Kidney (tissue), 14 donors: ENCODE results near the gene ABCC11. TPM values are rescaled to one million over a fixed set of nuclear protein-coding genes. Genes with fewer than 3 reads are reported as not detected.
A peak's percentile ranks its signal among the peaks of the same experiment; 100 is the strongest.

ENCODE experiments used
- DNase-seq, 5 donors: peaks; one replicate each; pipeline ENCODE4 v3.0.0-alpha.2; 2013 to 2020
- FAIRE-seq: peaks from 2 replicates; lab custom pipeline; 2012; peaks lifted over from hg19 to GRCh38; lab: Jason Lieb, UNC
- H3K27ac ChIP-seq, 2 donors: one replicate each; pipeline ENCODE4 v1.7.0; 2013; ENCODE audit warnings: low read depth in 2 of 2, low read length in 2 of 2, inconsistent platforms in 1 of 2
- H3K27me3 ChIP-seq: one replicate; pipeline ENCODE4 v1.7.1; 2013; ENCODE audit warnings: low read length, inconsistent platforms; ENCODE audit not compliant: control insufficient read depth, insufficient read depth
- H3K36me3 ChIP-seq, 3 donors: one replicate each; pipeline versions ENCODE4 v1.7.0 to v1.7.1; 2013; ENCODE audit warnings: low read length in 3 of 3, control low read depth in 1 of 3, inconsistent platforms in 1 of 3; ENCODE audit not compliant: insufficient read depth in 3 of 3, control insufficient read depth in 2 of 3
- H3K4me1 ChIP-seq, 3 donors: one replicate each; pipeline versions ENCODE4 v1.7.0 to v1.7.1; 2013; ENCODE audit warnings: low read length in 3 of 3, inconsistent platforms in 1 of 3, low read depth in 1 of 3; ENCODE audit not compliant: control insufficient read depth in 2 of 3, insufficient read depth in 2 of 3
- H3K4me3 ChIP-seq, 3 donors: one replicate each; pipeline versions ENCODE4 v1.7.0 to v1.8.1; 2013; ENCODE audit warnings: low read length in 3 of 3, control low read depth in 1 of 3, inconsistent platforms in 1 of 3
- H3K9ac ChIP-seq, 3 donors: one replicate each; pipeline versions ENCODE4 v1.7.0 to v1.7.1; 2013; ENCODE audit warnings: low read length in 3 of 3, control low read depth in 1 of 3, inconsistent platforms in 1 of 3
- H3K9me3 ChIP-seq, 3 donors: one replicate each; pipeline versions ENCODE4 v1.7.0 to v1.7.1; 2013; ENCODE audit warnings: low read length in 3 of 3, control low read depth in 1 of 3, inconsistent platforms in 1 of 3; ENCODE audit not compliant: control insufficient read depth in 2 of 3, insufficient read depth in 1 of 3
- intact Hi-C: fragments of 100-400 bp; cut with DNase I; formaldehyde crosslinking; loops from one replicate; pipeline ENCODE4 v1.11.1; 2022
- polyA plus RNA-seq: library from polyadenylated mRNA; stranded (reverse); fragments of 350-450 nt; fragmentation: Illumina TruSeq; extraction: RNeasy Lipid Tissue Mini Kit (QIAGEN cat#74804); gene quantifications from one replicate; pipeline ENCODE4 v1.2.3, GENCODE V29; 2014; ENCODE audit warnings: low read depth, low replicate concordance; ENCODE audit not compliant: insufficient read depth
- total RNA-seq: library from RNA; stranded (reverse); fragmentation: NEBNext Ultra II Directional; extraction: Animal tissue kit (Norgen Biotek cat#: 25700); gene quantifications from one replicate; pipeline ENCODE4 v1.2.1, GENCODE V29; 2021
- TF ChIP-seq, protein P1 (sequence below): IDR thresholded peaks from 3 replicates; pipeline ENCODE4 v1.5.1; 2012; ENCODE audit warnings: mild to moderate bottlenecking, moderate library complexity, borderline replicate concordance; ENCODE audit not compliant: insufficient read depth; ENCODE audit errors: extremely low read depth
- donor health status: control.
- donor health status: control.
- donor health status: control.
- donor health status: control.
- donor health status: control.
- donor health status: DM: yes; HTN: yes; CAD: no.
- donor health status: Normal renal cell carcinoma (clear cell type).

ABCC11 gene
- total and polyA plus RNA-seq, 2 donors from 2014 or later, result 0.09 TPM; not detected in 1

DNA sequence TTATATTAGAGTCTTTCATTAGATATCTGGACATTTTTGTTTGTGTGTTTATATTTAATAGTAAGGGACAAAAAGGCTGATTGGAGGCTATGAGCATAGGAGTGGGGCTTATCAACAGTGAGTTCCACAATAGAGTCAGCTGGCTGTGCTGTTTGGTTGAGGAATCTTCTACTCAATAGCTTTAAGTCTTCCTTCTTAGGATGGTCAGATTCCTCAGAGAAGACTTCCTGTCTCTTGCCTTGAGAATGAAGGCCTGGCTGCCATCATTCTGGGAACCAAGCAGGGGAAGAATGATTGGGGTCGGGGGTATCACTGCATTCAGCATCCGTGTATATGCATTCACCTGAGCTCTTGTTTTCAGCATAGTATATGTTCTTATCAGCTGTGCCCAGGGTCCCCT is 31.9 kb upstream of the ABCC11 start:
- Histone ChIP-seq H3K4me3 (no peak overlapping the region), H3K9ac (no peak overlapping the region), H3K27ac (no peak overlapping the region), H3K9me3 (no peaks in the 10 kb centered on the region), H3K27me3 (no peaks in the 10 kb centered on the region), H3K36me3 (peaks cover 4 to 5% (median 4%) of the 10 kb centered on the region in 3 donors), H3K4me1 (no peaks in the 10 kb centered on the region)
- FAIRE-seq (no peak), DNase-seq (no peak)
- intact Hi-C loops, result no loop called here
- TF ChIP-seq, protein P1, sequence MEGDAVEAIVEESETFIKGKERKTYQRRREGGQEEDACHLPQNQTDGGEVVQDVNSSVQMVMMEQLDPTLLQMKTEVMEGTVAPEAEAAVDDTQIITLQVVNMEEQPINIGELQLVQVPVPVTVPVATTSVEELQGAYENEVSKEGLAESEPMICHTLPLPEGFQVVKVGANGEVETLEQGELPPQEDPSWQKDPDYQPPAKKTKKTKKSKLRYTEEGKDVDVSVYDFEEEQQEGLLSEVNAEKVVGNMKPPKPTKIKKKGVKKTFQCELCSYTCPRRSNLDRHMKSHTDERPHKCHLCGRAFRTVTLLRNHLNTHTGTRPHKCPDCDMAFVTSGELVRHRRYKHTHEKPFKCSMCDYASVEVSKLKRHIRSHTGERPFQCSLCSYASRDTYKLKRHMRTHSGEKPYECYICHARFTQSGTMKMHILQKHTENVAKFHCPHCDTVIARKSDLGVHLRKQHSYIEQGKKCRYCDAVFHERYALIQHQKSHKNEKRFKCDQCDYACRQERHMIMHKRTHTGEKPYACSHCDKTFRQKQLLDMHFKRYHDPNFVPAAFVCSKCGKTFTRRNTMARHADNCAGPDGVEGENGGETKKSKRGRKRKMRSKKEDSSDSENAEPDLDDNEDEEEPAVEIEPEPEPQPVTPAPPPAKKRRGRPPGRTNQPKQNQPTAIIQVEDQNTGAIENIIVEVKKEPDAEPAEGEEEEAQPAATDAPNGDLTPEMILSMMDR, result no peak

DNA sequence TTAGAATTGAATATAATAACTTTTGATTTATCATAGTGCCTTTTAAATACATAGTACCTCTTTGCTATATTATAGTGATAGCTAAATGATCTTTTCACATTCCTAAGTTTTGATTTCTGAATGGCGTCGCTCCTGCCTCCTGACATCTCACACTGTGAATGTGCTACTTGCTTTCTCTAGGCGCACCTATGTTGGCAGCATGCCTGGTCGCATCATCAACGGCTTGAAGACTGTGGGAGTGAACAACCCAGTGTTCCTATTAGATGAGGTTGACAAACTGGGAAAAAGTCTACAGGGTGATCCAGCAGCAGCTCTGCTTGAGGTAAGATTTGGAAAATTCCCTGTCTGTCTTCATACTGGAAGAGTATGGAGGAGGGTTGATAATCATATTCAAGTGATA is 29.8 kb upstream of the ABCC11 start:
- FAIRE-seq (no peak), DNase-seq (peak in 1 of 5 donors; percentile 48)
- intact Hi-C loops, result no loop called here
- H3K9me3 ChIP-seq, result no peaks in the 10 kb centered on the region
- H3K4me1 ChIP-seq, result no peaks in the 10 kb centered on the region
- no peaks in the 10 kb centered on the region for H3K27me3 ChIP-seq
- peaks cover 4 to 5% (median 4%) of the 10 kb centered on the region in 3 donors for H3K36me3 ChIP-seq
- no peak overlapping the region for H3K9ac ChIP-seq
- no peak overlapping the region for H3K4me3 ChIP-seq
- no peak overlapping the region for H3K27ac ChIP-seq
- TF ChIP-seq, protein P1, result no peak

DNA sequence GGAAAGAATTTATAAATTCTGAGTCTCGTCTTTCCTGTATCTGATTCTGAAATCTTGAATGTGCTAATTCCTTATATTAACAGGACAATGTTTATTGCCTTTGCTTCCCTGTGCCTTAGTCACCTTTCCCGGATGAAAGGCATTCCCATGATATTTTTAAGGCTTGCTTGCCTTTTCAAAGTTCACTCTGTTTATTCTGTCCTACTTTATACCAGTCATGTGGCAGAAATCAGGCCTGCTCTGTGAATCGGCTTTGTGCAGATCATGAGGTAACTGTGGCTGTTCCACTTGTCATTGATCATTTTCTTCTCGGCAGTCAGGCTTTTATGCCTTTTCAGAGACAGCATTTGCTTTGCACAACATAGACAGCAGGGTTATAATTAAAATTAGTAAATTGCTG is 28.8 kb upstream of the ABCC11 start:
- no peak overlapping the region for H3K9ac ChIP-seq
- peak overlapping the region in 1 of 2 donors; percentile 42 for H3K27ac ChIP-seq
- DNase-seq, result no peak
- H3K9me3 ChIP-seq, result no peaks in the 10 kb centered on the region
- no peaks in the 10 kb centered on the region for H3K27me3 ChIP-seq
- FAIRE-seq, result no peak
- TF ChIP-seq, protein P1, result no peak
- H3K4me3 ChIP-seq, result no peak overlapping the region
- peaks cover 5 to 7% (median 7%) of the 10 kb centered on the region in 3 donors for H3K36me3 ChIP-seq
- no peaks in the 10 kb centered on the region for H3K4me1 ChIP-seq
- intact Hi-C loops, result no loop called here

DNA sequence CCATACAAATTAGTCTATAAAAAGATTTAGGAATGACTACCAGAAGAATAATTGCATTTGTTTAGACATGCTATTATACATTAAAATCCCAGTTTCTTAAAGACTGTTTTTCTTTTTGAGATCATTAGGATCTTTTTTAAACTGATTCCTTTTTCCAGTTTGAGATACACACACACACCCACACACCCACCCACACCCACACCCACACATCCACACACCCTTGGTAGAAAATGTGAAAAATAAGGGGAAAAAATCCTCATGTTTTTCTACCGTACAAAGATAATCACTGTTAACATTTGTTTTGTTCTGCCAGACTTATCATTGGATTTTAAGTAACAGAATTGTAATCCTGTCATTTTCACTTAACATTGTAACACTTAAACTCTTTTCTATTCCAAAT is 27.1 kb upstream of the ABCC11 start:
- intact Hi-C loops, result no loop called here
- FAIRE-seq, result no peak
- H3K27me3 ChIP-seq, result no peaks in the 10 kb centered on the region
- peaks cover 3 to 14% (median 7%) of the 10 kb centered on the region in 3 donors for H3K36me3 ChIP-seq
- no peak overlapping the region for H3K27ac ChIP-seq
- no peak overlapping the region for H3K9ac ChIP-seq
- DNase-seq, result no peak
- TF ChIP-seq, protein P1, result no peak
- H3K9me3 ChIP-seq, result no peaks in the 10 kb centered on the region
- no peak overlapping the region for H3K4me3 ChIP-seq
- no peaks in the 10 kb centered on the region for H3K4me1 ChIP-seq
